Liver (tissue), 4 donors: ENCODE measurements around the gene CYFIP2. TPM values are rescaled to one million over a fixed set of nuclear protein-coding genes. Genes with fewer than 3 reads are reported as not detected.

Experiments used
- polyA plus RNA-seq, 2 donors: library from polyadenylated mRNA; stranded (reverse) in 1 of 2; unstranded in 1 of 2; fragments of 200-250 nt in 1 of 2; fragments of >200 nt in 1 of 2; fragmentation: Nextera tagmentation in 1 of 2; extraction: Ambion mirVana in 1 of 2; gene quantifications; one replicate each; pipeline versions ENCODE4 v1.2.1 to v1.2.3, GENCODE V29; 2013 to 2015
- total RNA-seq, 2 donors: library from RNA; depleted of rRNA; stranded (reverse); fragments of >200 nt; gene quantifications; one replicate each; pipeline ENCODE4 v1.2.3, GENCODE V29; 2014
- donor health status: healthy.
- donor health status: healthy.
- donor health status: healthy.

CYFIP2 gene
- total and polyA plus RNA-seq, 4 donors = 12.6 to 38.9 (median 28.2) TPM

Other genes starting within 250 kb of the CYFIP2 start
- gene HAVCR1, start 207.0 kb upstream of the CYFIP2 start, total RNA-seq = 1 to 10 TPM in 1 of 2 donors, under 1 TPM in 1; 0.17 to 2.8 TPM
- gene HAVCR1, start 207.0 kb upstream of the CYFIP2 start, polyA plus RNA-seq = under 1 TPM in 1 of 2 donors, not detected in 1; 0.07 TPM
- gene HAVCR2, start 157.1 kb upstream of the CYFIP2 start, total RNA-seq = 1 to 10 TPM; 5.5 to 9.4 TPM
- gene HAVCR2, start 157.1 kb upstream of the CYFIP2 start, polyA plus RNA-seq = 1 to 10 TPM; 1.4 to 3.2 TPM
- 1 to 10 TPM; 4.7 to 7.4 TPM for gene MED7, start 123.3 kb upstream of the CYFIP2 start, total RNA-seq
- 1 to 10 TPM; 4.1 to 9.2 TPM for gene MED7, start 123.3 kb upstream of the CYFIP2 start, polyA plus RNA-seq
- gene GARIN3, start 99.9 kb upstream of the CYFIP2 start, total RNA-seq = not detected
- not detected for gene GARIN3, start 99.9 kb upstream of the CYFIP2 start, polyA plus RNA-seq
- gene ITK, start 85.3 kb upstream of the CYFIP2 start, total RNA-seq = 1 to 10 TPM in 1 of 2 donors, under 1 TPM in 1; 0.47 to 1.5 TPM
- under 1 TPM; 0.35 to 0.40 TPM for gene ITK, start 85.3 kb upstream of the CYFIP2 start, polyA plus RNA-seq
- gene NIPAL4, start 194.1 kb downstream of the CYFIP2 start, total RNA-seq = not detected
- not detected for gene NIPAL4, start 194.1 kb downstream of the CYFIP2 start, polyA plus RNA-seq